Esophagus mucosa (tissue), 1 donor: ENCODE results near the gene RERE. TPM values are rescaled to one million over a fixed set of nuclear protein-coding genes. Genes with fewer than 3 reads are reported as not detected.
"Not testable (repeated sequence)": the region's sequence is repeated elsewhere in the genome, so short reads cannot be mapped to it uniquely, and the experiment has no call there.

Experiments used
- ATAC-seq: fragments of 200-7000 bp; cut with Tn5 transposase; one replicate; pipeline ENCODE4 v1.9.1; 2020
- total RNA-seq: library from RNA; stranded (reverse); gene quantifications from one replicate; pipeline ENCODE4 v1.2.4, GENCODE V29; 2023
- donor health status: DM: yes; HTN: yes; CAD: no.

RERE gene
- total RNA-seq, 1 donor from 2014 or later: 33.0 TPM

GRCh38 chr1:8632102-8632501 is 185.3 kb downstream of the RERE start:
- no peak for ATAC-seq

GRCh38 chr1:8631163-8631562 is 186.3 kb downstream of the RERE start:
- no peak for ATAC-seq

GRCh38 chr1:8629241-8630091 is 188.0 kb downstream of the RERE start:
- peak; percentile 46 for ATAC-seq

- no peak for ATAC-seq
Measured at GRCh38 chr1:8628606-8629005, 188.8 kb downstream of the RERE start.

- no peak for ATAC-seq
Measured at GRCh38 chr1:8627728-8628127, 189.7 kb downstream of the RERE start.

- ATAC-seq: no peak
Measured at GRCh38 chr1:8625981-8626898, 191.2 kb downstream of the RERE start.

GRCh38 chr1:8625491-8625890 is 191.9 kb downstream of the RERE start:
- no peak for ATAC-seq

- not testable (repeated sequence) for ATAC-seq
Measured at GRCh38 chr1:8623651-8624192, 193.7 kb downstream of the RERE start.

GRCh38 chr1:8621785-8622348 is 195.6 kb downstream of the RERE start:
- not testable (repeated sequence) for ATAC-seq

GRCh38 chr1:8621034-8621582 is 196.3 kb downstream of the RERE start:
- not testable (repeated sequence) for ATAC-seq

GRCh38 chr1:8619917-8620502 is 197.4 kb downstream of the RERE start:
- not testable (repeated sequence) for ATAC-seq

- not testable (repeated sequence) for ATAC-seq
Measured at GRCh38 chr1:8619419-8619818, 198.0 kb downstream of the RERE start.

GRCh38 chr1:8616791-8617190 is 200.6 kb downstream of the RERE start:
- ATAC-seq: not testable (repeated sequence)

GRCh38 chr1:8611634-8612515 is 205.6 kb downstream of the RERE start:
- not testable (repeated sequence) for ATAC-seq

- peak; percentile 72 for ATAC-seq
Measured at GRCh38 chr1:8607906-8608305, 209.5 kb downstream of the RERE start.

GRCh38 chr1:8604041-8604945 is 213.1 kb downstream of the RERE start:
- no peak for ATAC-seq

- ATAC-seq: no peak
Measured at GRCh38 chr1:8603220-8603616, 214.2 kb downstream of the RERE start.

GRCh38 chr1:8602471-8603219 is 214.8 kb downstream of the RERE start:
- no peak for ATAC-seq

GRCh38 chr1:8600336-8600735 is 217.1 kb downstream of the RERE start:
- no peak for ATAC-seq
